Ovary (tissue), 9 donors: ENCODE measurements around the gene NGEF. TPM values are rescaled to one million over a fixed set of nuclear protein-coding genes. Genes with fewer than 3 reads are reported as not detected.

Source experiments
- DNase-seq, 5 donors: peaks; one replicate each; pipeline ENCODE4 v3.0.0-alpha.2; 2019 to 2020
- H3K27ac ChIP-seq, 2 donors: fragments of 200-600 bp; one replicate each; pipeline versions ENCODE4 v1.5.1 to v1.8.0; 2019 to 2022
- H3K27me3 ChIP-seq: fragments of 200-600 bp; one replicate; pipeline ENCODE4 v1.8.0; 2022
- H3K36me3 ChIP-seq: fragments of 200-600 bp; sonication (generic); one replicate; pipeline ENCODE4 v1.5.1; 2019
- H3K4me1 ChIP-seq: one replicate; pipeline ENCODE4 v1.8.1; 2013; ENCODE audit warnings: mild to moderate bottlenecking, moderate library complexity; ENCODE audit not compliant: insufficient read depth
- H3K4me3 ChIP-seq: fragments of 200-600 bp; sonication (generic); one replicate; pipeline ENCODE4 v1.5.1; 2017
- H3K9me3 ChIP-seq, 2 donors: fragments of 200-600 bp in 1 of 2; sonication (generic) in 1 of 2; one replicate each; pipeline versions ENCODE4 v1.5.1 to v1.8.1; 2013 to 2019; ENCODE audit warnings: mild to moderate bottlenecking in 1 of 2, moderate library complexity in 1 of 2
- EP300 ChIP-seq: sonication (generic); formaldehyde crosslinking; IDR thresholded peaks from one replicate; pipeline ENCODE4 v1.6.1; 2017; ENCODE audit warnings: antibody characterized with exemption
- POLR2A ChIP-seq: fragments of 450-650 bp; IDR thresholded peaks from one replicate; pipeline ENCODE4 v1.6.1; 2017; ENCODE audit warnings: antibody characterized with exemption, mild to moderate bottlenecking, moderate library complexity
- WGBS, 3 donors: extraction: QIAGEN DNeasy Blood & Tissue Kit in 1 of 3; methylation state at CpG; one replicate each; pipeline versions ENCODE4 v1.1.5 to v1.1.7; 2013 to 2017; 5-methylcytosine and 5-hydroxymethylcytosine counted together
- intact Hi-C, 4 donors: fragments of 100-400 bp; cut with DNase I; formaldehyde crosslinking; loops; one replicate each; pipeline versions ENCODE4 v1.11.0 to v1.15.1; 2022 to 2023
- polyA plus RNA-seq, 2 donors: library from polyadenylated mRNA; stranded (reverse); fragments of 200-250 nt in 1 of 2; fragments of 350-450 nt in 1 of 2; fragmentation: Illumina TruSeq in 1 of 2; extraction: RNeasy Lipid Tissue Mini Kit (QIAGEN cat#74804) in 1 of 2; gene quantifications; one replicate each; pipeline ENCODE4 v1.2.3, GENCODE V29; 2013 to 2014
- total RNA-seq, 7 donors: library from RNA; depleted of rRNA in 2 of 7; stranded (reverse); fragments of >200 nt in 2 of 7; fragmentation: NEBNext Ultra II Directional in 3 of 7; extraction: Animal tissue kit (Norgen Biotek cat#: 25700) in 3 of 7; gene quantifications; one replicate each; pipeline versions ENCODE4 v1.1.0 to v1.2.4, GENCODE V29; 2016 to 2023
- TF ChIP-seq, protein P1 (sequence below), 3 donors: fragments of 450-650 bp in 2 of 3; fragments of 200-600 bp in 1 of 3; IDR thresholded peaks; one replicate each; pipeline versions ENCODE4 v1.5.1 to v1.8.0; 2016 to 2022; ENCODE audit warnings: antibody characterized with exemption in 3 of 3, mild to moderate bottlenecking in 1 of 3
- donor health status: DM: no; HTN: no; CAD: no; lungs with moderate emphysema.
- donor health status: DM: no; HTN: no; CAD: no.
- donor health status: Bipolar disorder and iron deficiency.
- donor health status: DM: yes; HTN: yes; CAD: no.
- donor health status: DM: no; HTN: no; CAD: no.
- donor health status: DM: yes; HTN: yes; CAD: no.

NGEF gene
- total and polyA plus RNA-seq, 9 donors: 0.18 to 3.1 (median 0.80) TPM

DNA sequence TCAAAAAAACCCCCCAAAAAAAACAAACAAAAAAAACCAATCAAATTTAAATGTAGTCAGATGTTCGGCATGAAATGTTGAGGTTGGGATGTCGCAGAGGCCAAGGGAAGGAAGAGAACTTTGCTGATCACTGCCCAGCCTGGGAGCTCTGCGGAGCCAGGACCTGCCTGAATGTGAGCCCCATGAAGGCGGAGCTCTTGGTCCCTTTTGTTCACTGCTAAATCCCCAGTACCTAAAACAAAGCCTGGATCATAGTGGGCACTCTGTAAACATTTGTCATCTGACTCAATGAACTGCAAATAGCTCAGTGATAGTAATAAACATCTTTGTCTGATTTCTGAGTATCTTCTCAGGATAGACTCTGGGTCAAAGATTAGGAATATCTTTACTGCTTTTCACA lies 64.0 kb downstream of the NGEF start:
- WGBS, 3 donors: 87 to 92% (median 92%) methylated on average over 4 of the region's 4 CpGs
- Histone ChIP-seq H3K27ac (no peak overlapping the region), H3K4me3 (no peak overlapping the region), H3K27me3 (no peaks in the 10 kb centered on the region), H3K9me3 (no peaks in the 10 kb centered on the region), H3K4me1 (no peaks in the 10 kb centered on the region), H3K36me3 (no peaks in the 10 kb centered on the region)
- no peak for DNase-seq
- intact Hi-C loops: no loop called here
- TF ChIP-seq EP300: no peak
- TF ChIP-seq, protein P1, sequence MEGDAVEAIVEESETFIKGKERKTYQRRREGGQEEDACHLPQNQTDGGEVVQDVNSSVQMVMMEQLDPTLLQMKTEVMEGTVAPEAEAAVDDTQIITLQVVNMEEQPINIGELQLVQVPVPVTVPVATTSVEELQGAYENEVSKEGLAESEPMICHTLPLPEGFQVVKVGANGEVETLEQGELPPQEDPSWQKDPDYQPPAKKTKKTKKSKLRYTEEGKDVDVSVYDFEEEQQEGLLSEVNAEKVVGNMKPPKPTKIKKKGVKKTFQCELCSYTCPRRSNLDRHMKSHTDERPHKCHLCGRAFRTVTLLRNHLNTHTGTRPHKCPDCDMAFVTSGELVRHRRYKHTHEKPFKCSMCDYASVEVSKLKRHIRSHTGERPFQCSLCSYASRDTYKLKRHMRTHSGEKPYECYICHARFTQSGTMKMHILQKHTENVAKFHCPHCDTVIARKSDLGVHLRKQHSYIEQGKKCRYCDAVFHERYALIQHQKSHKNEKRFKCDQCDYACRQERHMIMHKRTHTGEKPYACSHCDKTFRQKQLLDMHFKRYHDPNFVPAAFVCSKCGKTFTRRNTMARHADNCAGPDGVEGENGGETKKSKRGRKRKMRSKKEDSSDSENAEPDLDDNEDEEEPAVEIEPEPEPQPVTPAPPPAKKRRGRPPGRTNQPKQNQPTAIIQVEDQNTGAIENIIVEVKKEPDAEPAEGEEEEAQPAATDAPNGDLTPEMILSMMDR (IDR thresholded peaks at IDR 0.05): no peak
- no peak for TF ChIP-seq POLR2A

DNA sequence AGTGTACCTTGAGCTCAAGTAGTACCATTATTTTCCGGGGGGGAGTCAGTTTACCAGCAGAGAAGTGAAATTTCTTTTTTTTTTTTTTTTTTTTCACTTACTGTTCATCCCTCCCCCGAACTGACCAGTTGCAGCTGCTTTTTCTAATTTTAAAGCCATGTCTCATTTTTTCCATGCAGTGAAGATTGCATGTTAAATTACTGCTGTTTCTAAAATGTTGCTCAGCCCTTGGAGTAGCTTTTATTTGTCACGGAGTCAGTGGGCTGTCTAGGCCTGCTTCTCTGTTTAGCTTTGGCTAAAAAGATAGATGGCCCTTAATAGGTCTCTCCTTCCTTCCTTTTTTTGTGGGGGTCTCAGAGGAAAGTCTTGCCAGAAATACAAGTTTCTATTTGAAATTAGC lies 70.2 kb downstream of the NGEF start:
- DNase-seq: no peak
- TF ChIP-seq, protein P1 (IDR thresholded peaks at IDR 0.05): no peak
- TF ChIP-seq EP300 (no peak), POLR2A (no peak)
- Histone ChIP-seq H3K4me3 (no peak overlapping the region), H3K9me3 (no peaks in the 10 kb centered on the region), H3K27ac (no peak overlapping the region), H3K4me1 (no peaks in the 10 kb centered on the region), H3K27me3 (no peaks in the 10 kb centered on the region), H3K36me3 (no peaks in the 10 kb centered on the region)
- intact Hi-C loops: no loop called here
- 36 to 44% (median 42%) methylated on average over 3 of the region's 3 CpGs for WGBS, 3 donors

DNA sequence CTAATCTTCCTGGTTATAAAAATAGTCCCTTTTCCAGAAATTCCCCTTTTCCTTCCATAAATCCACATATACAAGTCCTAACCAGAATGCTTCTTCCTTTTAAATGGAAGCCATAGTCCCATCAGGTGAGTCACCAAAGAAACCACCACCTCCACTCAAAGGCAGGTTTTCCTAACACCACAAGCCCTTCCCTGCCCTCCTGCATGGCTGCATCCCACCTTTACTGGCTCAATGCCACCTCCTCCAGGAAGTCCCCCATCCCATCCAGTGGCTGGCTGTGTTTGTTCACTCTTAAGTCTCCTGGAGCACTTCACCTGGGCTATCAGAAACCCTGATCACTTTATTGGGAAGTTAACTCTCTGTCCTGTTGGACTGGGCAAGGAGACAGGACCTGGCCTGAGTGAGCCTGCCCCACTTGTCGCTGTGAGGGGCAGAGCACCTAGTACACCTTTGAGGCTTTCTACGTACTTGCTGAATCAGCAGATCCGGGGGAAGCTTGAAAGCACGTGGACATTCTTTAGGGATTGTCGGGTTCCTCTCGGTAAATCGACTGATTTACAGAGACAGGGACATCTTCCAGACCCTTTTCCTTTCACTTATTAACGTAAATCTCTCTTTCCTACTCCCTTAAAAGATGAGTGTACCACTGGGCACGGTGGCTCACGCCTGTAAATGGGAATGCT lies 71.0 kb downstream of the NGEF start:
- TF ChIP-seq EP300 (no peak), POLR2A (no peak)
- WGBS, 3 donors: 21 to 37% (median 24%) methylated on average over 10 of the region's 10 CpGs
- intact Hi-C loops: no loop called here

DNA sequence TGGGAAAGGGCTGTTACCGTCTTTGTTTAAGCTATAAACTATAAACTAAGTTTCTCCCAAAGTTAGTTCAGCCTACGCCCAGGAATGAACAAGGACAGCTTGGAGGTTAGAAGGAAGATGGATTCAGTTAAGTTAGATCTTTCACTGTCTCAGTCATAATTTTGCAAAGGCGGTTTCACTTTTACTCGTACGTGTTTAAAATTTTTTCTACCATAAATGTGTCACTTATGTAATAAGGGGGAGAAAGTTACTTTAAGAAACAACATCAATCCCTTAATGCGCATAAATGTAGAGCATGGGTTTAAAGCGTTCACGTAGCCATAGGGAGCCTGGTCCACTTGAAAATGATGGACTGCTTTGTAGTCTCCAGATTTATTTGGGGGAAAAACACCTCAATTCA lies 71.7 kb downstream of the NGEF start:
- intact Hi-C loops: no loop called here
- Histone ChIP-seq H3K9me3 (no peaks in the 10 kb centered on the region), H3K4me1 (no peaks in the 10 kb centered on the region), H3K27ac (no peak overlapping the region), H3K4me3 (no peak overlapping the region), H3K36me3 (no peaks in the 10 kb centered on the region), H3K27me3 (no peaks in the 10 kb centered on the region)
- no peak for TF ChIP-seq EP300
- TF ChIP-seq POLR2A: no peak
- TF ChIP-seq, protein P1 (IDR thresholded peaks at IDR 0.05): no peak
- DNase-seq: no peak
- 63 to 69% (median 68%) methylated on average over 8 of the region's 8 CpGs for WGBS, 3 donors

More for the DNA sequence above, 71.0 kb downstream of the NGEF start:
- H3K9me3 ChIP-seq: no peaks in the 10 kb centered on the region
- DNase-seq: no peak
- H3K27ac ChIP-seq: no peak overlapping the region
- no peaks in the 10 kb centered on the region for H3K36me3 ChIP-seq
- H3K4me1 ChIP-seq: no peaks in the 10 kb centered on the region
- no peak overlapping the region for H3K4me3 ChIP-seq
- no peaks in the 10 kb centered on the region for H3K27me3 ChIP-seq

DNA sequence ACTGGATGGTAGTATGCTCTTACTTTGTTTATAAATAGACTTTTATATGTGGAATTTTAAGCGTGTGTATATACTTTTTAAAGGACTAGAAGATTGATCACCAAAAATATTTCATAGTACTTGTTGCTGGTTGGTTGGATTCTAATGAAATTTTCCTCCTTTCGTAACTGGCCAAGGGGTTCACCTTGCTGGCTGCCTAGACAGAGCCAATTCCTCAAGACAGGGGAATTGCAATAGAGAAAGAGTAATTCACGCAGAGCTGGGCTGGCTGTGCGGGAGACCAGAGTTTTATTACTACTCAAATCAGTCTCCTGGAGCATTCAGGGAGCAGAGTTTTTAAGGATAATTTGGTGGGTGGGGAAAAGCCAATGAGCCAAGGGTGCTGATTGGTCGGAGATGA lies 72.3 kb downstream of the NGEF start:
- Histone ChIP-seq H3K9me3 (no peaks in the 10 kb centered on the region), H3K36me3 (no peaks in the 10 kb centered on the region), H3K4me1 (no peaks in the 10 kb centered on the region), H3K27ac (no peak overlapping the region), H3K27me3 (no peaks in the 10 kb centered on the region), H3K4me3 (no peak overlapping the region)
- WGBS, 3 donors: 87 to 91% (median 88%) methylated on average over 5 of the region's 5 CpGs
- no peak for DNase-seq
- TF ChIP-seq, protein P1 (IDR thresholded peaks at IDR 0.05): no peak
- intact Hi-C loops: no loop called here
